K562 (cell line): ENCODE data around the gene SLC38A2. TPM values are rescaled to one million over a fixed set of nuclear protein-coding genes. Genes with fewer than 3 reads are reported as not detected.
A peak's percentile ranks its signal among the peaks of the same experiment; 100 is the strongest.

Experiments
- ATAC-seq: fragments of 200-7000 bp; cut with Tn5 transposase; 3 replicates; pipeline ENCODE4 v1.9.1; 2020; ENCODE audit warnings: moderate library complexity
- BruUV-seq: library from RNA; stranded (reverse); fragments of 400-500 nt; replicated peaks from 2 replicates; lab custom pipeline; 2021; lab: Mats Ljungman, UMichigan
- CTCF ChIA-PET: fragments of 300-600 bp; formaldehyde crosslinking; extraction: SDS; loops from one replicate; lab custom pipeline; 2021; ENCODE audit warnings: low intra/inter-chr PET ratio; lab: Yijun Ruan, JAX
- POLR2A ChIA-PET: fragments of 300-600, 350-650 bp; sonication (Branson Sonifier 250); formaldehyde crosslinking; extraction: SDS; loops from one replicate; lab custom pipeline; 2021; ENCODE audit warnings: antibody characterized with exemption, inconsistent platforms; lab: Yijun Ruan, JAX
- DNase-seq, 4 experiments: peaks; one replicate each; pipeline versions ENCODE4 v3.0.0 to v3.0.0-alpha.2; 2011 to 2018; ENCODE audit warnings: low spot score in 3 of 4, mixed read lengths in 3 of 4; ENCODE audit errors: extremely low read depth in 1 of 4
- FAIRE-seq: peaks from 2 replicates; lab custom pipeline; 2011; peaks lifted over from hg19 to GRCh38; lab: Jason Lieb, UNC
- H2AFZ ChIP-seq: 2 replicates; pipeline ENCODE4 v1.6.0; 2011; ENCODE audit warnings: low read depth, low read length, control low read depth, inconsistent platforms
- H3K27ac ChIP-seq: fragments of 200-600 bp; 3 replicates; pipeline ENCODE4 v1.8.0; 2011; ENCODE audit warnings: low read depth, mild to moderate bottlenecking, control low read depth, inconsistent platforms, low read length, moderate library complexity, mixed read lengths; ENCODE audit errors: extremely low read depth
- H3K27me3 ChIP-seq, 2 experiments: fragments of 300-600 bp in 1 of 2; 2 replicates in 1 of 2; 3 replicates in 1 of 2; pipeline versions ENCODE4 v1.6.0 to v1.8.0; 2011; ENCODE audit warnings: inconsistent platforms in 2 of 2, low read length in 2 of 2, mild to moderate bottlenecking in 1 of 2, mixed read lengths in 1 of 2, moderate library complexity in 1 of 2; ENCODE audit not compliant: control insufficient read depth in 2 of 2, insufficient read depth in 2 of 2
- H3K36me3 ChIP-seq: fragments of 300-600 bp; 3 replicates; pipeline ENCODE4 v1.8.0; 2011; ENCODE audit warnings: mild to moderate bottlenecking, low read length, inconsistent platforms; ENCODE audit not compliant: control insufficient read depth, insufficient read depth
- H3K4me1 ChIP-seq, 2 experiments: fragments of 200-600 bp in 1 of 2; replicated peaks in 1 of 2; 2 replicates in 1 of 2; 3 replicates in 1 of 2; pipeline versions ENCODE4 v1.5.1 to v1.8.0; 2011; ENCODE audit warnings: inconsistent platforms in 2 of 2, low read length in 2 of 2, mild to moderate bottlenecking in 1 of 2, mixed read lengths in 1 of 2, moderate library complexity in 1 of 2; ENCODE audit not compliant: control insufficient read depth in 2 of 2, insufficient read depth in 2 of 2
- H3K4me2 ChIP-seq: 2 replicates; pipeline ENCODE4 v1.6.1; 2011; ENCODE audit warnings: low read length, control low read depth, inconsistent platforms, mixed read lengths; ENCODE audit not compliant: insufficient read depth
- H3K4me3 ChIP-seq: fragments of 200-600 bp; sonication (generic), shearing (Covaris generic); 2 replicates; pipeline ENCODE4 v1.5.1; 2016; ENCODE audit warnings: control low read depth, inconsistent platforms
- H3K79me2 ChIP-seq: fragments of 200-600 bp; 3 replicates; pipeline ENCODE4 v1.8.0; 2011; ENCODE audit warnings: low read length, inconsistent platforms; ENCODE audit not compliant: control insufficient read depth, insufficient read depth
- H3K9ac ChIP-seq, 2 experiments: 2 replicates each; pipeline versions ENCODE4 v1.6.0 to v1.6.1; 2011; ENCODE audit warnings: low read depth in 2 of 2, low read length in 2 of 2, control low read depth in 1 of 2, inconsistent platforms in 1 of 2, mild to moderate bottlenecking in 1 of 2, mixed read lengths in 1 of 2; ENCODE audit not compliant: insufficient read depth in 1 of 2
- H3K9me1 ChIP-seq: one replicate; pipeline ENCODE4 v1.6.0; 2011; ENCODE audit warnings: inconsistent platforms, mild to moderate bottlenecking, low read length, moderate library complexity; ENCODE audit not compliant: control insufficient read depth, insufficient read depth
- H3K9me3 ChIP-seq: replicated peaks from 2 replicates; pipeline ENCODE4 v1.5.1; 2011; ENCODE audit warnings: low read depth, low read length, inconsistent platforms; ENCODE audit not compliant: control insufficient read depth, insufficient read depth
- H4K20me1 ChIP-seq: replicated peaks from 2 replicates; pipeline ENCODE4 v1.6.1; 2011; ENCODE audit warnings: low read length, inconsistent platforms, mixed read lengths; ENCODE audit not compliant: control insufficient read depth, insufficient read depth
- CEBPB ChIP-seq: fragments of 450-650 bp; IDR thresholded peaks from 2 replicates; pipeline ENCODE4 v1.6.1; 2016; ENCODE audit warnings: missing genetic modification characterization, missing compliant biosample characterization
- POLR2AphosphoS2 ChIP-seq: IDR thresholded peaks from 2 replicates; pipeline ENCODE4 v1.6.1; 2012; ENCODE audit warnings: low read length, improper control_type of control experiment
- POLR2B ChIP-seq: fragments of 450-650 bp; IDR thresholded peaks from 2 replicates; pipeline ENCODE4 v1.6.1; 2018; ENCODE audit warnings: low read depth; ENCODE audit not compliant: partially characterized antibody
- RB1 ChIP-seq: fragments of 450-650 bp; IDR thresholded peaks from 2 replicates; pipeline ENCODE4 v1.6.1; 2017; ENCODE audit warnings: low read depth, mild to moderate bottlenecking
- RBFOX2 ChIP-seq: fragments of 200-400 bp; formaldehyde crosslinking; IDR thresholded peaks from 2 replicates; pipeline ENCODE4 v1.6.1; 2017; ENCODE audit warnings: low read depth, mild to moderate bottlenecking, low read length, moderate library complexity
- RHOXF2B ChIP-seq: fragments of 250-450 bp; sonication (Bioruptor Pico); conservative IDR thresholded peaks from 2 replicates; pipeline ENCODE4 v1.5.1; 2021
- SUPT5H ChIP-seq: fragments of 450-650 bp; IDR thresholded peaks from 2 replicates; pipeline ENCODE4 v1.6.1; 2016
- ZNF174 ChIP-seq: fragments of 250-450 bp; sonication (Bioruptor Pico); IDR thresholded peaks from 2 replicates; pipeline ENCODE4 v1.4.0; 2020; ENCODE audit warnings: mild to moderate bottlenecking
- ZNF212 ChIP-seq: fragments of 450-650 bp; formaldehyde crosslinking; IDR thresholded peaks from 2 replicates; pipeline ENCODE4 v1.4.0; 2020; ENCODE audit warnings: mild to moderate bottlenecking
- in situ Hi-C: fragments of 300-500 bp; cut with MboI; formaldehyde crosslinking; loops from 4 replicates; pipeline ENCODE4 v1.15.0; 2018; ENCODE audit warnings: inconsistent platforms, mixed read lengths
- intact Hi-C: fragments of 100-400 bp; cut with micrococcal nuclease; formaldehyde crosslinking; loops from 2 replicates; pipeline ENCODE4 v1.14.2; 2022
- polyA plus RNA-seq, 8 experiments: library from polyadenylated mRNA; depleted of rRNA in 4 of 8; stranded (reverse) in 5 of 8; unstranded in 3 of 8; fragments of >200 nt; fragmentation: Nextera tagmentation in 2 of 8; fragmentation: Illumina TruSeq in 1 of 8; extraction: Ambion mirVana in 2 of 8; extraction: Trizol in 1 of 8; gene quantifications; 2 replicates each; pipeline versions ENCODE4 v1.2.1 to v1.2.3, GENCODE V29; 2011 to 2014; ENCODE audit warnings: inconsistent platforms in 1 of 8, missing spikeins in 1 of 8
- total RNA-seq, 7 experiments: library from RNA; depleted of rRNA in 6 of 7; stranded (reverse); fragments of >200 nt in 6 of 7; fragmentation: Illumina TruSeq in 2 of 7; extraction: Trizol in 2 of 7; gene quantifications; 2 replicates each; pipeline versions ENCODE4 v1.2.1 to v1.2.3, GENCODE V29; 2011 to 2021; ENCODE audit warnings: low replicate concordance in 1 of 7
- TF ChIP-seq, protein P1 (sequence below): fragments of 250-450 bp; sonication (Bioruptor Pico); IDR thresholded peaks from 2 replicates; pipeline ENCODE4 v1.5.0; 2021; ENCODE audit warnings: mild to moderate bottlenecking, moderate library complexity
- TF ChIP-seq, protein P2 (sequence below): sonication (generic); formaldehyde crosslinking; IDR thresholded peaks from 2 replicates; pipeline ENCODE4 v1.8.0; 2022; ENCODE audit warnings: missing genetic modification reagents, mild to moderate bottlenecking, borderline replicate concordance

The SLC38A2 gene
- total and polyA plus RNA-seq, 9 of the 15 experiments (the other 6 are each of a cell fraction or from before 2014, with no cell fraction given), result 98.7 to 292 (median 143) TPM

DNA sequence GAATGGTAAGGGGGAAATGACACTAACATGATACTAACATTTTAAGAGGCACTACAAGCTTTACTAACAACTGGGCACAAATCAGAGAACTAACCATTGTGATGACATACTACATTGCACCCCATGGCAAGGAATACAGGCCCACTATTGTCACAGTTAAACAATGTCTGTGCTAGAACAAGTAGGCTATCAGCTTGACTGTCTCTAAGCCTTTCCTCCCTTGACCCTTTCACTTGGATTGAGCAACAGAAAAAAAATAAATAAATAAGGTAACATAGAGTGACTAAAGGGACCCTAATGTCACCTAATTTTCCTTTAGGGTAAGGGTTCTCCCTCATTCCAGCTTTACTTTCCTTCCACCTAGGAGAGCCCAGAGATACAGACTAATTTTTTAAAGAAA, 4.4 kb downstream of the SLC38A2 start:
- peaks cover 80% of the 10 kb centered on the region for H3K36me3 ChIP-seq
- ChIA-PET CTCF (no interaction called here), POLR2A (interaction anchor here (0.7 to 7.9 kb wide), 5 partner anchors 10 to 303 kb away, joined by 3 to 90 read pairs (median 3); no protein-coding TSS in a partner anchor)
- no peak overlapping the region for H2AFZ ChIP-seq
- DNase-seq (no peak), FAIRE-seq (no peak), ATAC-seq (no peak)
- peaks cover 42% of the 10 kb centered on the region for H4K20me1 ChIP-seq
- peaks cover 75% of the 10 kb centered on the region for H3K79me2 ChIP-seq
- intact Hi-C loops, result no loop called here
- BruUV-seq, result no TSS peak
- no peak for TF ChIP-seq RB1
- 0 out of 2 replicates have a peak, but pooled peaks have one; percentile 13 for TF ChIP-seq CEBPB (tag)
- no peak for TF ChIP-seq RHOXF2B (CRISPR knock-in tag)
- TF ChIP-seq, protein P1, sequence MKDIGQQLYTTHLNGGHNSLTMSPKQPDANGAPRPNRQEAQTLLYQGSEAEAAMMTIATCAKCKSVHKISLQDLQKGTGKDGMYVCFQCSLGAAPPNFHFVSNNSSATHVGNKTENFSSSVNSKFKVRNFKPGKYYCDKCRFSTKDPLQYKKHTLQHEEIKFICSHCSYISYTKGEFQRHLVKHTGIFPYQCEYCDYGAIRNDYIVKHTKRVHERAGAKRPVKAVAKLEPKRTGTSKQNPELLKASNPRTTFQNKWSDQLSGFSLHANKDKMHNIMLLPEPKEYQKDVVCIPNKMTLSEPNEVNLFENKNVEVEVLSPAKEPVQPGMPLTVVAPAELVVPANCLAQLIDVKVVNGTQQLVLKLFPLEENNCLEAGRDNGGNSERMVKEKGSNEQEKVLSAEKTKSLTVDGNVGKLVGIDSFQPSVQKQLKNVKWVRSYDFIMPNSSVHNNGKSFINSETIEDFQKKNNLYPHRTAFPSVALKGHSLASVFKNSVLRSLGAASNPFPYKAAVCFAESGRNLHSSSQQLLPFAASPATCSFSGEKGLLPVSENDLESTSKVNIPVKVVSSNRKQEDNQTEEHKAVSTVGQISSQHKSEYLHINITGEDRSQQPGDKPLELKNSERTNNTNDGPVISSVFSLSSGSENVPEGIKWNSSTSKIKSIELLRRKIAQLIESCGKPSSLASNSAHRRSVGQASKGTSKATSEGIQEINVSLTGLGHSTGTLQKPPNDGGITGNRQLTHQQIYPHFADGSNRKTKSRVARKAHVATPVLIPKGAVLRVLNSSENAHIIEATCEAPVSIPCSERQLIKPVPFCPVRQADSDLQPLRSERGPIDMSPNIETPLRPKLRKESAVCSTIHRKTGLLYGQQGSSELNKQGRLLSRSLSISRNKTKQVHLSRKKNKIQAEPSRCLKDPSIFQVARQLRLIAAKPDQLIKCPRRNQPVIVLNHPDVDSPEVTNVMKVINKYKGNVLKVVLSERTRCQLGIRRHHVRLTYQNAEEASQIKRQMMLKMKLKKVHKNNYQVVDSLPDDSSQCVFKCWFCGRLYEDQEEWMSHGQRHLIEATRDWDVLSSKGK, result no peak
- TF ChIP-seq, protein P2, sequence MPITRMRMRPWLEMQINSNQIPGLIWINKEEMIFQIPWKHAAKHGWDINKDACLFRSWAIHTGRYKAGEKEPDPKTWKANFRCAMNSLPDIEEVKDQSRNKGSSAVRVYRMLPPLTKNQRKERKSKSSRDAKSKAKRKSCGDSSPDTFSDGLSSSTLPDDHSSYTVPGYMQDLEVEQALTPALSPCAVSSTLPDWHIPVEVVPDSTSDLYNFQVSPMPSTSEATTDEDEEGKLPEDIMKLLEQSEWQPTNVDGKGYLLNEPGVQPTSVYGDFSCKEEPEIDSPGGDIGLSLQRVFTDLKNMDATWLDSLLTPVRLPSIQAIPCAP, result no peak
- TF ChIP-seq POLR2AphosphoS2, result peak; percentile 64; the same call in 1 of the 2 replicates
- TF ChIP-seq ZNF212, result no peak
- TF ChIP-seq RBFOX2, result peak; percentile 46; the same call in 1 of the 2 replicates
- peak; percentile 32; the same call in 1 of the 2 replicates for TF ChIP-seq SUPT5H
- TF ChIP-seq ZNF174 (CRISPR knock-in tag), result no peak
- peak; percentile 5 for TF ChIP-seq POLR2B
- TF ChIP-seq, all 486 proteins: peak for 5
- Histone ChIP-seq H3K27me3 (no peaks in the 10 kb centered on the region), H3K9ac (0 out of 4 replicates have a peak overlapping the region, but pooled peaks of 1 of the 2 experiments have one; percentile 86), H3K9me3 (no peaks in the 10 kb centered on the region), H3K4me2 (peak overlapping the region; percentile 54), H3K9me1 (peaks cover 14% of the 10 kb centered on the region), H3K4me3 (0 out of 2 replicates have a peak overlapping the region, but pooled peaks have one; percentile 74), H3K4me1 (peaks cover 6 to 46% of the 10 kb centered on the region in 2 experiments), H3K27ac (no peak overlapping the region)
- in situ Hi-C loops, result no loop called here
